ENCODE results near the gene MAPK10. TPM values are rescaled to one million over a fixed set of nuclear protein-coding genes. Genes with fewer than 3 reads are reported as not detected.

The MAPK10 gene
- total RNA-seq, 6 experiments from 2014 or later: 0.79 to 1.8 (median 1.1) TPM

- Mint-ChIP-seq H3K27me3 (ENCODE audit: insufficient read depth) (peaks cover 5% of the 10 kb centered on the region; the same call in 1 of the 2 replicates), H3K4me3 (peak overlapping the region; percentile 25; the same call in 1 of the 2 replicates), H3K9me3 (no peaks in the 10 kb centered on the region), H3K27ac (no peak overlapping the region), H3K4me1 (ENCODE audit: low read depth) (peaks cover 24% of the 10 kb centered on the region), H3K36me3 (ENCODE audit: low read depth) (no peaks in the 10 kb centered on the region)
- DNase-seq: peak; percentile 44
- peak; percentile 92 for TF ChIP-seq CTCF (IDR thresholded peaks at IDR 0.05)
Observed at GRCh38 chr4:86043755-86044592, 315.9 kb downstream of the MAPK10 start.

- Mint-ChIP-seq H3K36me3 (ENCODE audit: low read depth) (no peaks in the 10 kb centered on the region), H3K4me1 (ENCODE audit: low read depth) (peaks cover 50% of the 10 kb centered on the region), H3K4me3 (no peak overlapping the region), H3K9me3 (no peaks in the 10 kb centered on the region), H3K27ac (no peak overlapping the region), H3K27me3 (ENCODE audit: insufficient read depth) (no peaks in the 10 kb centered on the region)
- DNase-seq: no peak
- TF ChIP-seq CTCF (IDR thresholded peaks at IDR 0.05): no peak
Observed at GRCh38 chr4:86038037-86038436, 321.8 kb downstream of the MAPK10 start.

DNA sequence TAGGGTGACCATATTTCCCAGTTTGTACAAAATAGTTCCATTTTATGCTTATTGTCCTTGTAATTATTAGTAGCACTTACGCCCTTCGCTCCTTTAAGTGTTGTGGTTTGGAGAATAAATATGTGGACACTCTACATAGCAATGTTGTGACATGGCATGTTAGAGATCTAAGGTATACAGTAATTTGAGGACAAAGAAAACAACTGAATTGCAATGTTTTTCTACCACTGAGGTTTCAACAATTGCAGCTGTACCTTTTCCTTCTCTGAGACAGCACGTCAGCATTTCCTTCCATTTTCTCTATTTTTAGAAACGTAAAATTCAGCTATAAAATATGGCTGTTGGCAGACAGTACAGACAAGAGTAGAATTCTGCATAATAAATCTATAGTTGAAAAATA lies 323.1 kb downstream of the MAPK10 start:
- DNase-seq: peak; percentile 23
- Mint-ChIP-seq H3K9me3 (no peaks in the 10 kb centered on the region), H3K36me3 (ENCODE audit: low read depth) (no peaks in the 10 kb centered on the region), H3K27me3 (ENCODE audit: insufficient read depth) (no peaks in the 10 kb centered on the region), H3K4me3 (peak overlapping the region; percentile 67), H3K4me1 (ENCODE audit: low read depth) (peaks cover 63% of the 10 kb centered on the region), H3K27ac (peak overlapping the region; percentile 63; the same call in 1 of the 2 replicates)
- TF ChIP-seq CTCF (IDR thresholded peaks at IDR 0.05): no peak

DNA sequence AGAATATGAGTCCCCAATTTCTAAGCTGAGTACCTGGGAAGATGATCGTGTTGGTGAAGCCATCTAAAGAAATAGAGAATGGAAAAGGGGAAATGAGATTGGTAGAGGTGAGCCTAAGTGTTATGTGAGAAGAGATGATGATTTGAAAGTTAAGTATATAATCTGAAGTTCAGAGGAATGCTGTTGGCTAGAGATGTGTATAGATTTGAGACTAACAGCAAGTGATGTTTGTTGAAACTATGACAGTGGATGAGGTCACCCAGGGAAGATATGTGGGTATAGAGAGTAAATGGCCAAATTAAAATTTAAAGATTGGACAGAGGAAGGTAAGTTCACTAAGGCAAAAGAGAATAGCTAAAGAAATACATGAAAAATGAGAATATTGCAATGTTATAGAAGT lies 324.2 kb downstream of the MAPK10 start:
- no peaks in the 10 kb centered on the region for H3K36me3 Mint-ChIP-seq (ENCODE audit: low read depth)
- H3K27ac Mint-ChIP-seq: no peak overlapping the region
- no peak overlapping the region; the same call in 1 of the 2 replicates for H3K4me3 Mint-ChIP-seq
- H3K4me1 Mint-ChIP-seq (ENCODE audit: low read depth): peaks cover 67% of the 10 kb centered on the region
- DNase-seq: peak; percentile 27
- peaks cover under 1% of the 10 kb centered on the region; the same call in 1 of the 2 replicates for H3K27me3 Mint-ChIP-seq (ENCODE audit: insufficient read depth)
- TF ChIP-seq CTCF (IDR thresholded peaks at IDR 0.05): no peak
- H3K9me3 Mint-ChIP-seq: no peaks in the 10 kb centered on the region

GRCh38 chr4:86034616-86035015 lies 325.2 kb downstream of the MAPK10 start:
- no peak for TF ChIP-seq CTCF (IDR thresholded peaks at IDR 0.05)
- Mint-ChIP-seq H3K27me3 (ENCODE audit: insufficient read depth) (peaks cover 2% of the 10 kb centered on the region; the same call in 1 of the 2 replicates), H3K9me3 (no peaks in the 10 kb centered on the region), H3K4me1 (ENCODE audit: low read depth) (peaks cover 67% of the 10 kb centered on the region), H3K27ac (no peak overlapping the region), H3K4me3 (no peak overlapping the region), H3K36me3 (ENCODE audit: low read depth) (no peaks in the 10 kb centered on the region)
- DNase-seq: no peak
